GOT3 (cell line): ENCODE results near the gene NETO2.
"Not testable (repeated sequence)": the region's sequence is repeated elsewhere in the genome, so short reads cannot be mapped to it uniquely, and the experiment has no call there.

Experiments used
- DNase-seq: peaks from one replicate; lab custom pipeline; 2025; ENCODE audit warnings: mixed read lengths; lab: John Stamatoyannopoulos, UW

The NETO2 gene

DNA sequence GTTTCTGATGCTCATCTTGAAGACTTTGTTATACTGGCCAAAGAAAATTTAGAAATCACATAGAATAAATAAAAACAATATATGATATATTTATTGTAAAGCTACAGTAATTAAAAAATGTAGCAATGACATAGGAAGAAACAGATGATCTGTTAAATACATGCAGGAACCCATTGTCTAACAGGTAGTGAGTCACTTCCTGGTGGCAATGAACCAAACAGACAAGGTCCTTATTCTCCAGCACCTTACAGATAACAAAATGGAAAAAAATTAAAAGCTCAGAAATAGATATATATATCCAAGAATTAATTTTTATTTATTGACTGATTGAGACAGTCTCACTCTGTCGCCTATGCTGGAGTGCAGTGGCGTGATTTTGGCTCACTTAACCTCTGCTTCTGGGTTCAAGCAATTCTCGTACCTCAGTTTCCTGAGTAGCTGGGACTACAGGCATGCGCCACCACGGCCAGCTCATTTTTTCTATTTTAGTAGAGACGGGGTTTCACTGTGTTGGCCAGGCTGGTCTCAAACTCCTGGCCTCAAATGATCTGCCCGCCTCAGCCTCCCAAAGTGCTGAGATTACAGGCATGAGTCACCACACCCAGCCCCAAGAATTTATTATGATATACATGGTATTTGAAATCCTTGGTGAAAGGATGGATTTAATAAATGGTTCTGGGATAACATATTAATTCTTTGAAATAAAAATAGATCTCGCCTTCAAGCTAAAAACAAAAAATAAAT, 7.5 kb downstream of the NETO2 start:
- no peak for DNase-seq

DNA sequence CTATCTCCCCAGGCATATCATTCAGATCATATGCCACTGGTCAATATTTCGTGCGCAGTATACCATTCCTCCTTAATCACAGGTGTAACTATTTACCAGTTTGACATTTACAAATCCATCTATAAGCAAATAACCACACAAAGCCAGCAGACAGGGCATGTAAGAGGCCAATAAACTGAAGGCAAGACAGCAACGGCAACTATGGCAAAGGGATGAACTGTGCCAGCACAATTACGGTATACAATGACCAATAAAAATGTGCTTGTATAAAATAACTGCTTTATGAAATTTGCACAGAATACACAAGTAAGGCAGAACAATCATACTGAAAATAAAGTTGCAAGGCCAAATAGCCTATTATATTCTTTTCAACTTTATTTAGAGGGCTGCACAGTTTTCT, 9.2 kb downstream of the NETO2 start:
- no peak for DNase-seq

DNA sequence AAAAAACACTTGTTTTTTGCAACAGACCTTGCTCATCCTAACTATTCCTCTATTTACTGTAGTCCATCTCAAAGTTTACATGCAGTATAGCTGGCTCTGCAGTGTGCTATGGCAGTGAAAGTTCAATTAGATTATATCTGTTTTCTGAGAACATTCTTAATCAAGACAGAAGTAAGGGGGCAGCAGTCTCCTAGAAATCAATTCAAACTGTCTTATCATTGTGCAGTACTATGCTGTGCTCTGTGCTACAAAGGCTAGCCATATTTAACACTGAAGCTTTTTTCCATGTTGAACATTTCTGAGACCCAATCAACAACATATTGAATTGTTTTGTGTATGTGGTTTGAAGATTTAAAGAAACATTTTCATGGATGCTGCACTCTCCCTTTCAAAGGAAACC, 11.4 kb downstream of the NETO2 start:
- no peak for DNase-seq

DNA sequence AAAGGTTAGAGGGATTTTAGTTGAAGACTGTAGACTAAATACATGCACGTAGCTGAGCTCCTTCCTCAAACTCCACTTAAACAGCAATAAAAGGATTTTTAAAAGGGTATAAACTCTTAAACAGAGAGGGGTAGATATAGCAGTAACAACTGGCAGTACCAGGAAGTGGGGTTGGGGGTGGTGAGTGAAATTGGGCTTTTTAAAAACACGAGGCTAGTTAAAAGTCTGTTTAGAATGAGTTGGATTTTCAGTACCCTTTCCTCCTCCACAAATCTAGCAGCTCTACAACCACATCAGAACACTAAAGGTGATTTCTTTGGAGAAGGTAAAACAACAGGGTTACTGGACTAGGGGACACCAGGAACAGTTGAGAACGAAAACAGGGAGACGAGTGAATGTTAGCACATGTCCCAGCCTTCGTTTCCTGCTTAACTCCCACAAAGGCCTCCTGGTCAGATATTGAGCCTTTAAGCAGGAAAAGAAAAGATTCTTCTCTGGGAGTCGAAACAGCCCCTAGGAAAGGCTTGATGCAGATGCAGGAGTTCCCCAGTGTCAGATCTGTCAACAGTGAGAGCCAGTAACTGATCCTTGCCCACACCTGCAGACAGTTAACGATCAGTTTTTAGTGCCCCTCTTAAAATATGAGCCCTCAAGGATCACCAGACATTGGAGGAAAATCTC, 13.8 kb downstream of the NETO2 start:
- no peak for DNase-seq

DNA sequence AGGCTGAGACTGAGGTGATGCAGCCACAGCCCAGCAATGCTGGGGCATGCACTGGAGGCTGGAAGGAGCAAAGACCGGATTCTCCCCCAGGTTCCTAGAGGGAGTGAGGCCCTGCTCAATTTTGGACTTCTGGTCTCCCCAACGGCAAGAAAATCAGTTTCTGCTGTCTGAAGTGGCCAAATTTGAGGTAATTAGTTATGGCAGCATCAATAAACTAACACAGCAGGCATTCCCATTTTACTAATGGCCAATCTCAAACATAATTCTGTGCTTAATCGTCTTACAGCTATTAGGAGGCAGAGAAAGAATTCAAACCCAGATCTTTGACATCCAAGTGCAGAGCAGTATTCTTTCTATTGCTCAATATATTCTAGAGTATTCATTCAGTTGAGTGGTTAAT, 16.2 kb downstream of the NETO2 start:
- no peak for DNase-seq

DNA sequence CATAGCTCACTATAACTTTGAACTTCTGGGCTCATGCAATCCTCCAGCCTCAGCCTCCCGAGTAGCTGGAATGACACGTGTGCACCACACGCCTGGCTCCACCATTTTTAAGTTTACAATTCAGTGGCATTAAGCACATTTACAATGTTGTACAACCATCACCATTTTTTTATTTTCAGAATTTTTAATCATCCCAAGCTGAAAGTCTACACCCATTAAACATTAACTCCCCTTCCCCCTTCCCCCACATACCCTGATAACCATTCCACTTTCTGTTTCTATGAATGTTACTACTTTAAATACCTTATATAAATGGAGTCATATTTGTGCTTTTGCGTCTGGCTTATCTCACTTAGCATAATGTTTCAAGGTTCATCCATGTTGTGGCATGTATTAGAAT, 18.0 kb downstream of the NETO2 start:
- no peak for DNase-seq

DNA sequence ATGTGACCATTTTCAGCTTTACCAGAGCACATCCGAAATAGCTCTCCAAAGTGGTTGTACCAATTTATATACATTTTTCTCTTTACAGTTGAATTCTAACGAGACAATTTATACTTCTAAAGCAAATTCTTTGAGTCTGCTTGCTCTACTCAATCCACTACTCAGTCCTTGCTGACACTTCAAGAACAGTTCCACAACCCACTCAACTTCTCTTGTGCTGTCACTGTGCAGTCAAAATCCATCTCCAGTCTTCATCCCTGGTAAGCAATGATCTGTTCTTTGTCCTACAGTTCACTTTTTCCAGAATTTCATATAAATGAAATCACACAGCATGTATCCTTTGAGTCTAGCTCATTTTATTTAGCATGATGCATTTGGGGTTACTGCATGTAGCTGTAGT, 30.6 kb downstream of the NETO2 start:
- no peak for DNase-seq

DNA sequence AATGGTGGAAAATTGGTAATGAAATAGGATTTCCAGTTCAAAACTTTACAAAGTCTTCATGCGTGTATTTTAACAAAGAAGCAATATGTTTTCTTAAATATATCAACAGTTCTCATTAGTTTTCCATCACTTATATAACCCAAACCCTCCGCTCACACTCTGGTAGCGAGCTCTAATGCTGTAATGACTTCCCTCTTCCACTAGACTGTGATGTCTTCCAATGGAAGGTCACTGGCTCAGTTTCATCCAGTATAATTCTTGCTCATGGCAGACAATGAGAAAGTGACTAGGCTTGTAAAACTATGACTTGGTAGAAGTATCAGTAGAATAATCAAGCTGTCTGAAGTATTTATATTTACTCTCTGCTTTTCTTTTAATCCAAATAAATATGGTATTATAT, 32.8 kb downstream of the NETO2 start:
- DNase-seq = no peak

DNA sequence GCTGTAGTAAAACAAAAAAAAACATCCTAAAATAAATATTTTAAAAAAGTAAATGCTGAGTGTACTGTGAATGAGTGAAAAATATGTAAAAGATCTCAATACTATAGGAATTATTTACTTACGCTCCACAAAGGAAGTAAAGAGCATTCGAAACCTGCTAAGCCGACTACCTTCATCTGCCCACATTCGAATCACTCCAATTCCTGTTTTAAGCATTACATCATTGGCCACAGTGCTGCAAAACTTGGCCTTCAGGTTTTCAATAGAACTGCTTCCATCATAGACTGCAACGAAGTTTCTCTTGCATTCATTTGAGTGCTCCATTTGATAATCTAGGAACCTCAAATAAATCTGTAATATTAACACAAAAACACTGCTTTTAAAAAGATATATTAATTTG, 34.4 kb downstream of the NETO2 start:
- DNase-seq = no peak

DNA sequence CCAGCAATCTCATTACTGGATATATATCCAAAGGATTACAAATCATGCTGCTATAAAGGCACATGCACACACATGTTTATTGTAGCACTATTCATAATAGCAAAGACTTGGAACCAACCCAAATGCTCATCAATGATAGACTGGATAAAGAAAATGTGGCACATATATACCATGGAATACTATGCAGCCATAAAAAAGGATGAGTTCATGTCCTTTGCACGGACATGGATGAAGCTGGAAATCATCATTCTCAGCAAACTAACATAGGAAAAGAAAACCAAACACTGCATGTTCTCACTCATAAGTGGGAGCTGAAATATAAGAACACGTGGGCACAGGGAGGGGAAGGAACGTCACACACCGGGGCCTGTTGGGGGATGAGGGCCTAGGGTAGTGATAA, 40.8 kb downstream of the NETO2 start:
- DNase-seq = not testable (repeated sequence)

DNA sequence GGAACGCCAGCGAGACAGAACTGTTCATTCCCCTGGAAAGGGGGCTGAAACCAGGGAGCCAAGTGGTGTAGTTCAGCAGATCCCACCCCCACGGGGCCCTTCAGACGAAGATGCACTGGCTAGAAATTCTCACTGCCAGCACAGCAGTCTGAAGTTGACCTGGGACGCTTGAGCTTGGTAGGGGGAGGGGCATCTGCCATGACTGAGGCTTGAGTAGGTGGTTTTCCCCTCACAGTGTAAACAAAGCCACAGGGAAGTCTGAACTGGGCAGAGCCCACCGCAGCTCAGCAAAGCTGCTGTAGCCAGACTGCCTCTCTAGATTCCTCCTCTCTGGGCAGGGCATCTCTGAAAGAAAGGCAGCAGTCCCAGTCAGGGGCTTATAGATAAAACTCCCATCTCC, 46.6 kb downstream of the NETO2 start:
- DNase-seq = not testable (repeated sequence)

DNA sequence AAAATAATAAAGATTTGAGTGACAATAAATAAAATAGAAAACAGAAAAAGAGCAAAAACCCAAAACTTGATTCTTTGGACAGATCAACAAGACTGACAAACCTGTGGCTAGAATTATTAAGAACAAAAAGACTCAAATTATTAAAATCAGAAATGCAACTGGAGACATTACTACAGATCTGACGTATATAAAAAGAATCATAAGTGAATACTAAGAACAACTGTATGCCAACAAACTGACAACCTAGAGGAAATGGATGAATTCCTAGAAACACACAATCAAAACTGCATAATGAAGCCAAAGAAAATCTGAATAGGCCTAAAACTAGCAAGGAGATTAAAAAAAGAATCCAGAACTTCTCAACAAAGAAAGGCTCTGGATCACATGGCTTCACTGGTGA, 47.4 kb downstream of the NETO2 start:
- DNase-seq = no peak

DNA sequence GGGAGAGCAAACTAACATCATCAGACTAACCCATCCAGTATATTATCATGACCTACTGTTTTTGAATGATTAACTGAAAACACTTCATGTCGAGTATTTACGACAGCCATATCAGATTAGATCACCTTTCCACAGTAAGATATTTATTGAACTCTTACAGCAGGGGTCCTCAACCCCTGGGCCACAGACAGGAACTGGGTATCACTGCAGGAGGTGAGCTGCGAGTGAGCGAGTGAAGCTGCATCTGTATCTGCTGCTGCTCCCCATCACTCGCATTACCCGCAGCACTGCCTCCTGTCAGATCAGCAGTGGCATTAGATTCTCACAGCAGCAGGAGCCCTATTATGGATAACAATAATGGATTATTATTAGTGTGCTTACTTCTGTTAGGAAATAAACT, 59.5 kb downstream of the NETO2 start:
- no peak for DNase-seq

DNA sequence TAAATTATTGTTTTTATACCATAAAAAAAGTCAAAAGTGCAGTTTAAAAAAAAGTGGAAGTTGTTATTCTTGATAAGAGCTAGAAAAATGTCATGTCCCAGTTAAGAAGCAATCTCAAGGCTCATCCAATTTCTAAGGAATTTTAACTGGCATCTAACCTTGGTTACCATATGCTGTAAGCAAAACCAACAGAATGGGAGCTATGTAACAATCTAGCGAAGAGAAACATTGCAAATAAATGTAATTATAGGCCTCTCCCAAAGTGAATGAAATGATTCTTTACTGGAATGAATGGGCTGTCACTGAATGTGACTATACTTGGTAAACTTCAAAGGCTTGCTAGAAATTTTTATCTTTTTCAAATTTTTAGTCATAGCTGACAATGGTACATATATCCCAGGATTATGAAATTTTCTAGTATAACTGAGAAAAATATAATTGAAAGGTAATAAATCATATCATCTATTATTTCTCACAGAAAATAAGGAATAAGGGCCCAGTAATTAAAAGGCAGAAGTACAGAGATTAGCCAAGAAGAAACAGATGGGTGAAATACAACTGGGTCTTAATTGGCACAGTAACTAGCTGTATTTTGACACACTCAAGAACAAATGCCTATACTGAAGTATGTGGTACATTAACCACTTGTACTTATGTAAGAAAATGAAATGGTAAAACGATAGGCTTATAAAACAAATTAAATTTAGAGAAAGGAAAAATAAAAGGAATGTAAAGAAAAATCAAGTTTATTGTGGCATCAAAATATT, 61.5 kb downstream of the NETO2 start:
- DNase-seq = no peak

DNA sequence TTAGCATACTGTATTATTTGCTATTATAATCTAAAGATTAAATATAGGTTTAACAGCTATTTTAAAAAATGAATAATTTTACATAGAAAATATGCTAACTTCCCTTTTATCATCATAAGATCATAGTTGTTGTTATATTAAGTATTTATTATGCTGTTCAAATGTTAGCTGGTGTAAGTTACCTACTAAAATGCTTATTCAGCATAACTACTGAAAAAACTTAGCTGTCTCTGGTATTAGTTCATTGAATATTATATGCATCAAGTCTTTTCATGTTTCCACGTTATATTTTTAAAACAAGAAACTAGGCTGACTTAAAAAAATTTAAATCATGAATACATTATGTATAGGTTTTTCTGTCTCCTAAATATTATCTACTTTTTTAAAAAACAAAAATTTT, 62.6 kb downstream of the NETO2 start:
- DNase-seq = no peak

DNA sequence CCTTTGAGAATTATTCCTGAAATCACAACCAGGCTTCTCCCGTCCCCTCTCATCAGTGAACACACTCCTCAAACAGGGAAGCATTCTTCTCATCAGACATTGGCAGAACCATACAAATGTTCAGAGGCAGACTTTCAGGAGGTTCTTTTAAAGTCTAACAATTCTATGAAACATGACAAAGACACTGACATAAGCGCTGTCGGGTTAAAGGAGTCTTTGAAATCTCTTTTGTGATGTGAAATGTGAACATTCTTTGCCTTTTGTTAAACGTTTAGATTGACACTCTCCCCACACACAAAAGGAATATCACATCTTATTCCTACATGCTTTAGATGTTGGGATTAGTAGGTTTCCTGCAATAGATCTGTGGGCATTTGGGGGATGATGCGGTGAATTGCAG, 63.9 kb downstream of the NETO2 start:
- DNase-seq = no peak

DNA sequence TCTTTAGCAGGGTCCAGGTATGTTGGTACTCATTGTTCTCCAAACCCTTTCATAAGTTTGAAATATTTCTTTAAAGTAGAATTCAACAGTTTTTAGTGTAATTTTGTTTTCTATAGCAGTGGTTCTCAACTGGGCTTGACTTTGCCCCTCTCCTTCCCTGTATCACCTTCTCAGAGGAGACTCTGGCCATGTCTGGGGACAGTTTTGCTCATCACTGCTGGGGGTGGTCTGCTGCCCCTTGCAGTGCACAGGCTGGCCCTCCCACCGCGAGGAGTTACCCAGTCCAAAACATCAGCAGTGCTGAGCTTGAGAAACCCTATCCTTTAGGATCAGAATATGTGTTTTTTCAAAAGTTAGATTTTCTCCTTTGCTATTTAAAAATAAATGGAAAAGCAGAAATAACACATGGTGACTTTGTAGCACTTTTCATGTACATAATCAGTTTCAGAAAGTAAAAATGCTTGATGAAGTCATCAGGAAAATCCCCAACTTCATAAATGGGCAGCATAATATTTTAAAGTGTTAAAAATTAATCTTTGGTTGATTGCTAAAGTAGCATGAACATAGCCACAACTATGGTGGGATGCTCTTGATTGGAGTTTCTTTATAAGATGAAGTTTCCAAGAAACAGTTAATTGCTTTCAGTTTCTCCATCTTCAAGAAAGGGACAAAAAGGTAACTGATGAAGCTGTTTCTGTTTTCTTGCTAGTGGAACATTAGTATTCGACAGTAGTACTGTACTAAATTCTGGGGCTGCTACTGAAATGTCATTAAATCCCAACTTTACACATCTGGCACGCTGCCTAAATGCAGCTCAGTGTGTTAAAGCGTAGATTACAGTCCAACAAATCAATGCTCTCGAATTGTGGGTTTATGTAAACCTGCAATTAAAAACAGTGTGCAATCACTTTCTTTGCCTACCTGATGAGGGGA, 70.3 kb downstream of the NETO2 start:
- no peak for DNase-seq

DNA sequence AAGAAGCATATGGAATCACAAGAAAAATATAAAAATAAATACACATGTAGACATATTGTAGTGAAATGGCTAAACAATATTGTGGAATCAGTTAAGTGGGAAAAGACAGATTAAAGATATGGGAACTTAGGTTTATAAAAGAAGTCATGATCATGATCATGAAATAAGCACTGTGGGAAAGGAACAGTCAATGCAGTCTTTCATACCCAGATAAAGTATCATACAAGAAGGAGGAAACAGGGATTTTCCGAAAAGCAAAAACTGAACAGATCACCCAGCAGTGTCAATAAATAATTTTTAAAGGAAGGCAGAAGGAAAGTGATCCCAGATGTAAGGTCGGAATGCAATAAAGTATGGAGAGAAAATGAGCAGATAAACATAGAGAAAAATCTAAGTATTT, 71.6 kb downstream of the NETO2 start:
- no peak for DNase-seq

DNA sequence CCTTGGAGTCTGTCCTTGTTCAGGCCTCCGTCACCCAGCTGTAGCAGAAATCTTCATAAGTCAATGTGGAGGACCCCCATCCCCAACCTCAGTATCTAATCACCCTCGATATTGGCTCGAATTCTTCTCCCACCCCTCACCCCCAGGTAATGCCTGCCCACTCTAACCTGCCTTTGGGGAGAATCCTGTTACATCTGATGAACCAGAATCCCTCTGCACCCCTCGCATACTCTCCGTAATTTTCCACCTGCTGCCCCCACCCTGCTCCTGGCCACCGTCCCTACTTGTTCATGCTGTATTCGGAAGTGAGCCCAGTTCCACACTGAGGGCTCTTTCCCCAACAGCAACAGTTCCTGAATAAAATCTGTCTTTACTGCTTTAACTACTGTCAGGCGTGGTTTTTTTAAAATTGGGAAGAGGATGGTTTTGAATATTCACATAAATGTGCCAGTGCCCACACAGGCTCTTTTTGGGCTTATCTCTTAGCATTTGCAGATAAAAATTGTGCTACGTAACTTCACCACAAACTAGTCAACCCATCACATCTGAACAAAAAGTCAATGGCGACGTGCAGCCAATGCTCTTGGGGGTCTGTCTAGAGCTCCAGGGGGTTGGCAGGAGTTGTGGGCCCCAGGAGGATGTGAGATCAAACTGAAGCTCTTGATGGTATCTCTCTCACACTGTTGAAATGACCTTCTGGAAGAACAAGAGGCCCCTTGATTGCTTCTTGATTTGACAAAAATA, 73.7 kb downstream of the NETO2 start:
- DNase-seq = no peak

DNA sequence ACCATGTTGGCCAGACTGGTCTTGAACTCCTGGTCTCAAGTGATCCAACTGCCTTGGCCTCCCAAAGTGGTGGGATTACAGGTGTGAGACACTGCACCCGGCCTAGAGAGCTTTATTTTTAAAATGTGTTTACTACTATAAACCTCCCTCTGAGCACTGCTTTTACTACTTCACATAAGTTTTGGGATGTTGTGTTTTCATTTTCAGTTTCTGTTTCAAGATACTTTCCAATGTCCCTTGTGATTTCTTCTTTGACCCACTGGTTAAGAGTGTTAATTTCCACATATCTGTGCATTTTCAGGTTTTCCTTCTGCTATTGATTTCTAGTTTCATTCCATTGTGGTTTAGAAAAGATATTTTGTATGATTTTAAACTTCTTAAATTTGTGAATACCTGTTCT, 74.4 kb downstream of the NETO2 start:
- no peak for DNase-seq

DNA sequence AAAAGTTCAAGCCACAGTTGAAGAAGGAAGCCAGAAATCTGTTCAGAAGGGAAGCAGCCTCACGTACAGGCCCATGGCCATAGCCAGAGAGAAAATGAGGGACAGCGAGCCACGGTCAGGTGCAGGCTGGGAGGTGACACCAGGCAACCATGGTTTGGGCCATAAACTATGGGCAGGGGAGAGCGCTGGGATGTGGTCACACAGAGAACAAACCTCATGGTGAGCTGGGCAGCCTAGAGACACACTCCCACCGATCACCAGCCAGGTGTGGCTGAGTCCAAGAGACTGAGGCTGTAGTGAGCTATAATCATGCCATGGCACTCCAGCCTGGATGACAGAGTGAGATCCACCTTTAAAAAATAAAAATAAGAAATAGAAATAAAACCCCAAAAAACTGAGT, 76.5 kb downstream of the NETO2 start:
- DNase-seq = no peak
